Activated CD8-positive, alpha-beta memory T cell treated with anti-CD3 and anti-CD28 coated beads, Interleukin-2, amount 10 ng/mL, durations not matched to agents 7 days and 5 days (primary cell): ENCODE results near the gene INPP4A. TPM values are rescaled to one million over a fixed set of nuclear protein-coding genes. Genes with fewer than 3 reads are reported as not detected.
A peak's percentile ranks its signal among the peaks of the same experiment; 100 is the strongest.

Experiments used
- ATAC-seq: fragments of 150-1000 bp; cut with Tn5 transposase; one replicate; pipeline ENCODE4 v1.10.0; 2021; ENCODE audit warnings: moderate library complexity
- CTCF ChIA-PET: fragments of 350-600 bp; sonication (Branson Sonifier 250); formaldehyde crosslinking; loops from one replicate; lab custom pipeline; 2021; ENCODE audit warnings: antibody characterized with exemption; lab: Charles Lee
- DNase-seq: peaks from one replicate; pipeline ENCODE4 v3.0.0-alpha.2; 2020
- H3K27ac Mint-ChIP-seq: one replicate; pipeline ENCODE4 v1.8.0; 2021; ENCODE audit warnings: mild to moderate bottlenecking, mixed read lengths
- H3K27me3 Mint-ChIP-seq: one replicate; pipeline ENCODE4 v1.8.0; 2021; ENCODE audit warnings: mixed read lengths
- H3K36me3 Mint-ChIP-seq: one replicate; pipeline ENCODE4 v1.8.0; 2021; ENCODE audit warnings: mild to moderate bottlenecking, mixed read lengths
- H3K4me1 Mint-ChIP-seq: one replicate; pipeline ENCODE4 v1.8.0; 2021; ENCODE audit warnings: mixed read lengths
- H3K4me3 Mint-ChIP-seq: one replicate; pipeline ENCODE4 v1.8.0; 2021; ENCODE audit warnings: mild to moderate bottlenecking, moderate library complexity, mixed read lengths
- H3K9me3 Mint-ChIP-seq: one replicate; pipeline ENCODE4 v1.8.0; 2022; ENCODE audit warnings: low read depth, mixed read lengths
- total RNA-seq, 2 experiments: library from RNA; stranded (reverse); gene quantifications; one replicate each; pipeline ENCODE4 v1.2.3, GENCODE V29; 2021

INPP4A gene
- total RNA-seq, 2 experiments from 2014 or later, result 144 to 229 TPM

GRCh38 chr2:98576666-98577312, 132.1 kb downstream of the INPP4A start:
- DNase-seq, result peak; percentile 36
- H3K27ac Mint-ChIP-seq, result peak overlapping the region; percentile 23
- H3K4me3 Mint-ChIP-seq, result no peak overlapping the region
- peaks cover 42% of the 10 kb centered on the region for H3K36me3 Mint-ChIP-seq
- no peaks in the 10 kb centered on the region for H3K27me3 Mint-ChIP-seq
- CTCF ChIA-PET, result no interaction called here
- H3K4me1 Mint-ChIP-seq, result no peaks in the 10 kb centered on the region
- no peaks in the 10 kb centered on the region for H3K9me3 Mint-ChIP-seq
- ATAC-seq, result no peak

DNA sequence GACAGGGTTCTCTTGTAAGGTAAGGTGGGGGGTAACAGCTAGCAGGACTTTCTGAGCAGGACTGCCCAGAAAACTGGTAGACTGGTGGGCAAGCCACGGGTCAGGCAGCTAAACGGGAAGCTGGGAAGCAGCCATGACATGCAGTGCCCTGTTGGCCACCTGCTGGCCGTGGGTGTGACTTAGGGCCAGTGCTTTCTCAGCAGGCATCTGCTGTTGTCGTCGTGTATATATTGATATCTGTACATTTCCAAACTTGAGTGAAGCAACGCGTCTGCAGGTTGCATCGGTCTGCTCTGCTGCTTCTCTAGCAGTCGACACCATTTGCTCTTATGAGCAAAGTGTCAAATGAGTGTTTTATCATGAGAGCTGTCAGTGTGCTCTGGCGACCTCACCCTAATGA, 132.7 kb downstream of the INPP4A start:
- Mint-ChIP-seq H3K27ac (no peak overlapping the region), H3K9me3 (no peaks in the 10 kb centered on the region), H3K27me3 (no peaks in the 10 kb centered on the region), H3K4me3 (no peak overlapping the region), H3K4me1 (no peaks in the 10 kb centered on the region), H3K36me3 (peaks cover 43% of the 10 kb centered on the region)
- CTCF ChIA-PET, result no interaction called here
- DNase-seq (peak; percentile 35), ATAC-seq (no peak)

DNA sequence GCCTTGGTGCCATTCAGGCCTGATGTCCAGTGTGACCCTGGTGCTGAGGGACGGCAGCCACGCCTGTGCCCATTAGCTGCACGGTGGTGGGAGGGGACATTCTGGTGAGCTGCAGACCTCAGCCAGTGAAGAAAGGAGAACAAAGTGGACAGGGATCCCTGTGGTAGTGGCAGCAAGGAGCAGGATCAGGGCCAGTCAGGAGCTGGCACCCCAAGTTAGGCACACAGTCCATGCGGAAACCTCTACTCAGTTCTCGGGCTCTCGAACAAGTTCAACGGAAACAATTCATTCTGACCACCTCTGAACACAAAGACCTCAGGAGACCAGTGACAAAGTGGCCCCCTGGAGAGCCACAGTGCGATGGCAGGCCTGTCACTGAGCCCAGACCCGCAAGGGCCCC, 133.6 kb downstream of the INPP4A start:
- CTCF ChIA-PET, result no interaction called here
- Mint-ChIP-seq H3K27ac (no peak overlapping the region), H3K27me3 (no peaks in the 10 kb centered on the region), H3K9me3 (no peaks in the 10 kb centered on the region), H3K36me3 (peaks cover 39% of the 10 kb centered on the region), H3K4me1 (no peaks in the 10 kb centered on the region), H3K4me3 (no peak overlapping the region)
- DNase-seq (peak; percentile 21), ATAC-seq (no peak)

DNA sequence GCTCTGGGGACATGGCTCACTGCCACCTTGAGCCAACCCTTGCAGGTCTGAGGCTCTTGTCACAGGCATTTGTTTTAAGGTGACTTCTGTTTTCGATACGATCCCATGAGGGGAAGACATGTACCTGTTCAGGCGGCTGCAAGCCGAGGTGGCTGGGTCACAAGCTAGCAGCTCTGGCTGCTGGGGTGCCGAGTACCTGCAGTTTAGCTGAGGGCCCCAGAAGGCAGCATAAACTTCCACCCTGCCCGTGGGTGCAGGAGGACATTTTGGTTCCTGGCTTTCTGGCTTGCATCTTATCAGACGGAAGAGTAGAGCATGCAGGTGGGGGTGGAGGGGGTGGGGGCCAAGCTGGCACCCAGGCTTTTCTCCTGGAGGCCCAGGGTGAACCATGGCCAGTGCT, 135.3 kb downstream of the INPP4A start:
- Mint-ChIP-seq H3K36me3 (peaks cover 41% of the 10 kb centered on the region), H3K27me3 (no peaks in the 10 kb centered on the region), H3K4me3 (no peak overlapping the region), H3K4me1 (no peaks in the 10 kb centered on the region), H3K27ac (no peak overlapping the region), H3K9me3 (no peaks in the 10 kb centered on the region)
- peak; percentile 5 for DNase-seq
- CTCF ChIA-PET, result interaction anchor here (0.8 to 1.1 kb wide), 3 partner anchors 11 to 172 kb away, joined by 3 to 9 read pairs (median 4); no protein-coding TSS in a partner anchor
- no peak for ATAC-seq

GRCh38 chr2:98580656-98581284, 136.1 kb downstream of the INPP4A start:
- Mint-ChIP-seq H3K36me3 (peaks cover 43% of the 10 kb centered on the region), H3K27me3 (no peaks in the 10 kb centered on the region), H3K9me3 (no peaks in the 10 kb centered on the region), H3K4me1 (no peaks in the 10 kb centered on the region), H3K27ac (no peak overlapping the region), H3K4me3 (no peak overlapping the region)
- CTCF ChIA-PET, result no interaction called here
- DNase-seq (peak; percentile 38), ATAC-seq (no peak)

DNA sequence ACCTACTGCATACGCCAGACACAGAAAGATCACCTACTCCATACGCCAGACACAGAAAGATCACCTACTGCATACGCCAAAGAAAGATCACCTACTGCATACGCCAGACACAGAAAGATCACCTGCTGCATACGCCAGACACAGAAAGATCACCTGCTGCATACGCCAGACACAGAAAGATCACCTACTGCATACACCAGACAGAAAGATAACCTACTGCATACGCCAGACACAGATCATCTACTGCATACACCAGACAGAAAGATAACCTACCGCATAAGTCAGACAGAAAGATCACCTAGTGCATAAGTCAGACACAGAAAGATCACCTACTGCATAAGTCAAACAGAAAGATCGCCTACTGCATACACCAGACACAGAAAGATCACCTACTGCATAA, 137.9 kb downstream of the INPP4A start:
- Mint-ChIP-seq H3K4me3 (no peak overlapping the region), H3K9me3 (no peaks in the 10 kb centered on the region), H3K27me3 (no peaks in the 10 kb centered on the region), H3K4me1 (no peaks in the 10 kb centered on the region), H3K36me3 (peaks cover 50% of the 10 kb centered on the region), H3K27ac (no peak overlapping the region)
- CTCF ChIA-PET, result no interaction called here
- no peak for ATAC-seq
- no peak for DNase-seq

DNA sequence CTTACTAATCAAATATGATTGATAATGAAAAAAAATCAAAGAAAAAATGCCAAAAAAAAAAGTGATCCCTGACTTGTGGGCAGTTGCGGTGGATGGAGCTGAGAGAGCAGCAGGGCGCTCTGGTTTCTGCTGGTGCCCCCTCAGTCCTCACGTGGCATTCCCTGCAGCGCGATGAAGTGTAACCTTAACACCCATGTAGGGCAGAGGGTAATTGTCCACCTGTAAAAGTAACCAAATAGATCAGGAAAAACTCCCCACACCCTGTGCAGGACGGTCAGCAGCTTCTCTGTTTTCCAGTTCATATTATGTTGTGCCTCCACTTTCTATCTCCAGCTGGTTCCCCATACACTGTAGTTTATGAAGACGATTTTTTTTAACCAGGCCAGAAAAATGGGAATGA, 138.6 kb downstream of the INPP4A start:
- ATAC-seq, result no peak
- no peak overlapping the region for H3K27ac Mint-ChIP-seq
- H3K36me3 Mint-ChIP-seq, result peaks cover 52% of the 10 kb centered on the region
- no peaks in the 10 kb centered on the region for H3K4me1 Mint-ChIP-seq
- no peaks in the 10 kb centered on the region for H3K27me3 Mint-ChIP-seq
- CTCF ChIA-PET, result no interaction called here
- no peak overlapping the region for H3K4me3 Mint-ChIP-seq
- no peaks in the 10 kb centered on the region for H3K9me3 Mint-ChIP-seq
- DNase-seq, result peak; percentile 27

GRCh38 chr2:98583816-98584618, 139.4 kb downstream of the INPP4A start:
- ATAC-seq (no peak), DNase-seq (peak; percentile 30)
- H3K9me3 Mint-ChIP-seq, result no peaks in the 10 kb centered on the region
- H3K4me3 Mint-ChIP-seq, result no peak overlapping the region
- H3K27ac Mint-ChIP-seq, result no peak overlapping the region
- peaks cover 49% of the 10 kb centered on the region for H3K36me3 Mint-ChIP-seq
- CTCF ChIA-PET, result no interaction called here
- no peaks in the 10 kb centered on the region for H3K27me3 Mint-ChIP-seq
- peaks cover 4% of the 10 kb centered on the region for H3K4me1 Mint-ChIP-seq

DNA sequence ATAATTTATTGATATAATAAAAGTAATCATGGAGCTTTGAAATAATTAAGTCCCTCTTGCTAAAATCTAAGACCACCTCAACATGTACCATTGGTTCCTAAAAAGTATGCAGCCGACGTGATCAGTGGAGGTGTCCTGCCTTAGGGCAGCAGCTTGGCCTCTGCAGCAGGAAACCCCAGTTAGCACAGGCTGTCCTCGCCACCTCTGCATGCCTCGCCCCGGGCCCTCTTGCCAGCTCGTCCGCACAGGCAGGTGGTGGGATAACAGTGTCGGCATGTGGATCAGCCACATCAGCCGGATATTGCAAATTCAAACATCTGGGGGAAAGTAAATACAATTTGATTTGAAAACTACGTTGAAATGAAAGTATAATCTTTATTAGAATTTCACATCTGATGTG, 140.7 kb downstream of the INPP4A start:
- H3K36me3 Mint-ChIP-seq, result peaks cover 49% of the 10 kb centered on the region
- H3K4me1 Mint-ChIP-seq, result peaks cover 6% of the 10 kb centered on the region
- H3K9me3 Mint-ChIP-seq, result no peaks in the 10 kb centered on the region
- H3K27ac Mint-ChIP-seq, result no peak overlapping the region
- ATAC-seq, result no peak
- DNase-seq, result peak; percentile 25
- CTCF ChIA-PET, result interaction anchor here (1.7 kb wide), 1 partner anchor 18 kb away, joined by 4 read pairs; no protein-coding TSS in a partner anchor
- no peaks in the 10 kb centered on the region for H3K27me3 Mint-ChIP-seq
- H3K4me3 Mint-ChIP-seq, result no peak overlapping the region

DNA sequence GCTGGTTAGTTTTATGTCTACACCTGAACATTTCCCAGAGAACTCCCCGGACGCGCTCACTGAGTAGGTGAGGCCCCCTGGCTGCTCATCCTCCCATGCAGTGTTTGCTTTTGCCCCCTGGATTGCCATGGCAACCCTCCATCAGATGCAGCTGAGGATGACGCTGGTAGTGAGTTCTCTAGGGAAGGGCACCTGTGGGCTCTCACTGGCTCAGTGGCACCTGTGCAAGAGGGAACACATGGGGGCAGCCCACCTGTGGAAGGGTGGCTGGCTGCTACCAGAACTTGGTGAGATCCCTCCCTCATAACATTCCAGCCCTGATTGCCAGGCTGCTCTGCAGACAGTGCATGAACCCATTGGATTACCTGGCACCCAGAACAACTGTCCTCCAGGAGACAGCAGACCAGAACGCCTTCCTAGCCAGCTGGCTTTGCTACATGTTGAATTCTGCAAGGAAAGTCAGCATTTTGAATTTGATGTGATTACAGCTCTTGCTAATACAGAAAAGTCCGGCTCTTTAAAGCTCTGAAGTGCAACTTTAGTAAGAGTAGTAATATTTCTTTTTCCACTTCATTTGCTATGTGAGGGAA, 142.0 kb downstream of the INPP4A start:
- no peak overlapping the region for H3K27ac Mint-ChIP-seq
- H3K27me3 Mint-ChIP-seq, result no peaks in the 10 kb centered on the region

DNA sequence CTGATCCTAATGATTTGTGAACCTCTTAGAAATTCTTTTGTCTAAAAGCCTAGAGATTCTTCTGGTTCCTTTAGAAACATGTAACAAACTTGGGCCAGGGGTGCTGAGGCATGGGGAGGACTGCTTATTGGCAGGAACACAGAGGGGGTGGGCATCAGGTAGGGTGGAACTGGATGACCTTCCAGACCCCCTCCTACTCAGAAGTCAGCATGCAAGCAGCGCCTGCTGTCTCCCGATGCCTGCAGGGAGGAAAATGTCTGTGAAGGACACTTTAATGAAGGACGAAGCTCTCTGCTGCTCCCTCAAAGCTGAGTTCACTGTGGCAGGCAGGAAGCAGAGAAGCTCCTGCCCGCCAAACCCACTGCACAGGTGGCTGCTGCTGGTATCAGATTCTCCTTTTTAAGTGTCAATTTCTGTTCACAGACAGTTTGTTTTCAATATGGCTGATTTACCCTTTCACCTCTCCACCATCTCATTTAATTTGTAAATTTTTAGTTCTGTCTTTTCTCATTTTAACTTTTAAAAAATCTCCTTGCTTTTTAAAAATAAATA, 144.3 kb downstream of the INPP4A start:
- ATAC-seq (no peak), DNase-seq (peak; percentile 37)
- Mint-ChIP-seq H3K9me3 (peaks cover 5% of the 10 kb centered on the region), H3K27me3 (no peaks in the 10 kb centered on the region), H3K27ac (no peak overlapping the region), H3K36me3 (peaks cover 68% of the 10 kb centered on the region), H3K4me3 (no peak overlapping the region), H3K4me1 (peaks cover 7% of the 10 kb centered on the region)
- CTCF ChIA-PET, result no interaction called here

More for the DNA sequence above, 142.0 kb downstream of the INPP4A start:
- H3K4me1 Mint-ChIP-seq, result peaks cover 6% of the 10 kb centered on the region
- DNase-seq (peak; percentile 33), ATAC-seq (no peak)
- H3K4me3 Mint-ChIP-seq, result no peak overlapping the region
- no peaks in the 10 kb centered on the region for H3K9me3 Mint-ChIP-seq
- H3K36me3 Mint-ChIP-seq, result peaks cover 58% of the 10 kb centered on the region
- CTCF ChIA-PET, result interaction anchor here (0.8 to 1.7 kb wide), 3 partner anchors 14 to 19 kb away, joined by 3 to 4 read pairs (median 3); no protein-coding TSS in a partner anchor

- H3K4me3 Mint-ChIP-seq, result no peak overlapping the region
- CTCF ChIA-PET, result no interaction called here
- ATAC-seq (no peak), DNase-seq (peak; percentile 12)
- H3K4me1 Mint-ChIP-seq, result peaks cover 8% of the 10 kb centered on the region
- no peaks in the 10 kb centered on the region for H3K27me3 Mint-ChIP-seq
- no peak overlapping the region for H3K27ac Mint-ChIP-seq
- H3K9me3 Mint-ChIP-seq, result peaks cover 6% of the 10 kb centered on the region
- H3K36me3 Mint-ChIP-seq, result peaks cover 70% of the 10 kb centered on the region
These were observed 144.8 kb downstream of the INPP4A start for GRCh38 chr2:98589489-98589888.

DNA sequence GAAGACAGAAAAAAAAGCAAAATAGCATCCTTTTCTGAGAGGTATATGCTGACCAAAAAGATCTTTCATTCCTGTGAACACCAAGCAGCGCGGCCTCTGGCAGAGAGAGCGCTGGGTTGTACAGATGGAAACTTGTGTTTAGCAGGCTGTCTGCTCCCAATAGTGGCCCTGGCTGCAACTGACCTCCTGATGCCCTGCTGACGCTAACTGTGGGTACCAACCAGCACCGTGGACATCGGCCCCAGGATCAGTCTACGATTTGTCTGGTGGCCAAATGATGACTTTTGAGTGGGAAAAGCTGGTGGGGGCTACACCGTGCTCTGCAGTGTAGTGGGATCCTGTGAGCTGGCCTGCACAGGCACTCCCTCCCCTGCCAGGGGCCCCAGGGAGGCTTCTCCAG, 147.9 kb downstream of the INPP4A start:
- H3K9me3 Mint-ChIP-seq, result peaks cover 6% of the 10 kb centered on the region
- CTCF ChIA-PET, result no interaction called here
- H3K4me1 Mint-ChIP-seq, result peaks cover 11% of the 10 kb centered on the region
- no peak overlapping the region for H3K4me3 Mint-ChIP-seq
- DNase-seq (no peak), ATAC-seq (no peak)
- H3K36me3 Mint-ChIP-seq, result peaks cover 63% of the 10 kb centered on the region
- H3K27ac Mint-ChIP-seq, result no peak overlapping the region
- H3K27me3 Mint-ChIP-seq, result no peaks in the 10 kb centered on the region
